Measurements from ENCODE around the gene ZNF285. TPM values are rescaled to one million over a fixed set of nuclear protein-coding genes. Genes with fewer than 3 reads are reported as not detected.

The ZNF285 gene
- total RNA-seq (2021) (3.0 and 3.5 TPM in 2 replicates), Bru-seq, nascent RNA (percentile 35 among the genes with signal in this experiment), BruChase-seq, experiment 1, labeled RNA remaining after a 2-hour chase (percentile 55 among the genes with signal in this experiment), BruChase-seq, experiment 2, labeled RNA remaining after a 6-hour chase (percentile 33 among the genes with signal in this experiment)
- long read RNA-seq, full-length matches to known transcripts: 2 of 3 reads
- long read RNA-seq, partial matches to known transcripts: 0 of 3 reads
- long read RNA-seq, other reads (novel, unspliced or antisense): 1 of 3 reads

GRCh38 chr19:44401139-44402115 lies at the start of gene ZNF285:
Gene ZNF285, minus strand, starts transcription at chr19:44401608. Its CDS starts 4,395 bp downstream, at chr19:44397213.
- ChIA-PET POLR2A (ENCODE audit: unreplicated experiment) (no interaction called here), CTCF (no interaction called here)
- TF ChIP-seq, protein P1, sequence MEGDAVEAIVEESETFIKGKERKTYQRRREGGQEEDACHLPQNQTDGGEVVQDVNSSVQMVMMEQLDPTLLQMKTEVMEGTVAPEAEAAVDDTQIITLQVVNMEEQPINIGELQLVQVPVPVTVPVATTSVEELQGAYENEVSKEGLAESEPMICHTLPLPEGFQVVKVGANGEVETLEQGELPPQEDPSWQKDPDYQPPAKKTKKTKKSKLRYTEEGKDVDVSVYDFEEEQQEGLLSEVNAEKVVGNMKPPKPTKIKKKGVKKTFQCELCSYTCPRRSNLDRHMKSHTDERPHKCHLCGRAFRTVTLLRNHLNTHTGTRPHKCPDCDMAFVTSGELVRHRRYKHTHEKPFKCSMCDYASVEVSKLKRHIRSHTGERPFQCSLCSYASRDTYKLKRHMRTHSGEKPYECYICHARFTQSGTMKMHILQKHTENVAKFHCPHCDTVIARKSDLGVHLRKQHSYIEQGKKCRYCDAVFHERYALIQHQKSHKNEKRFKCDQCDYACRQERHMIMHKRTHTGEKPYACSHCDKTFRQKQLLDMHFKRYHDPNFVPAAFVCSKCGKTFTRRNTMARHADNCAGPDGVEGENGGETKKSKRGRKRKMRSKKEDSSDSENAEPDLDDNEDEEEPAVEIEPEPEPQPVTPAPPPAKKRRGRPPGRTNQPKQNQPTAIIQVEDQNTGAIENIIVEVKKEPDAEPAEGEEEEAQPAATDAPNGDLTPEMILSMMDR (conservative IDR thresholded peaks at IDR 0.05): no peak
- no peak for TF ChIP-seq EZH2 (IDR thresholded peaks at IDR 0.05; ENCODE audit: low read depth)
- H3K9me2 ChIP-seq (ENCODE audit: insufficient read depth): no peaks in the 10 kb centered on the region
- H3K9me3 ChIP-seq (ENCODE audit: insufficient read depth, low read depth): peaks cover 19% of the 10 kb centered on the region
- no peaks in the 10 kb centered on the region for H3K36me3 ChIP-seq (ENCODE audit: low read depth)
- H3K4me2 ChIP-seq: peak within 1 kb of the TSS; percentile 84
- intact Hi-C loops (cut with micrococcal nuclease; ENCODE audit: unreplicated experiment): loop anchor here (5.0 to 10.0 kb wide), 2 partner anchors 47 to 194 kb away; partner anchors contain the start of gene ZNF112
- no peak within 1 kb of the TSS for H3K27ac ChIP-seq
- no peaks in the 10 kb centered on the region for H3F3A ChIP-seq (ENCODE audit: insufficient read depth, low read depth)
- peaks cover 4% of the 10 kb centered on the region; the same call in 1 of the 2 replicates for H3K4me1 ChIP-seq (replicated peaks; ENCODE audit: insufficient read depth)
- peak within 1 kb of the TSS; percentile 78 for H3K4me3 ChIP-seq
- TSS peak; percentile 76 for BruUV-seq (replicated peaks)
- peak; percentile 88 to 95 for DNase-seq
- H4K20me1 ChIP-seq (ENCODE audit: insufficient read depth): no peaks in the 10 kb centered on the region
- no peaks in the 10 kb centered on the region for H3K79me2 ChIP-seq (ENCODE audit: low read depth)
- peaks cover 7% of the 10 kb centered on the region; the same call in 1 of the 2 replicates for H3K27me3 ChIP-seq (ENCODE audit: insufficient read depth, low read depth)
- peak within 1 kb of the TSS; percentile 94 for H2AFZ ChIP-seq

DNA sequence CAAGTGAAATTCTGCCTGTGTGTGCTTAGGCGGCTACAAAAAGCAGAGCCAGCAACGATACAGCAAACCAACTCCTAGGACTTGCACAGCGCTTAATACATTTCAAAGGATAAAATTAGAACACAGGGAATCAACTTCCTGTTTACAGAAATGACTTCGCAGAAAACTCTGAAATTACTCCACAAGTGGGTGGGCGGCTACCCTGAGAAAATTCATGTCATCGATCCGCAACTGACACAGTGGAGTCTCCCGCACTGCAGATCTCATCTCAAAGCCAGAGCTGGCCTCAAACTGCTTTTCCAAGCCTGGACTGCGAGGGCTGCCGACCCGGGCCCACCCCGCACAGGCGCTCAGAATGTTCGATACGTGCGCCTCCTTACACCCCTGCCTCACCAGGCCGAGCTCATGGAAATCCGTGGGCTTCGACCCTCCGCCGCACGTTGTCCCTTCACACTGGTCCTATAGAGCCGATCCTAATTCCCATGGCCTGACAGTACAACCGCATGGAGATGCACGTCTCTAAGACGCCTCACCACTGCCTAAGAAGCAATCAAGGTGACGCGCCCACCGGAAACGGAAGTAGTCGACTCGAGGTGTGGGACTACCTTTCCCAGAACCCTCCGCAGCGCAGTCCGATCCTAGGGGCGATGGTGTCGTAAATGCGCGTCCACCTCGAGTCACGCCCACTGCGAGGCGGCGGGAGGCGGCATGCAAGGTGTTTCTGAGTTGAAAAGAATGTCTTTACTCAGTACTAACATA lies 46.7 kb upstream of the ZNF285 start, which contains the start of gene ZNF229:
ZNF229 (minus strand) TSS at position 557 of the 759 bp plus-strand sequence. CDS start 5,625 bp downstream, outside the sequence.
- no TSS peak for BruUV-seq (replicated peaks)
- H3K27me3 ChIP-seq (ENCODE audit: insufficient read depth, low read depth): peaks cover 32% of the 10 kb centered on the region
- H3K4me2 ChIP-seq: peak within 1 kb of the TSS; percentile 92
- peaks cover 45% of the 10 kb centered on the region for H3K36me3 ChIP-seq (ENCODE audit: low read depth)
- no peaks in the 10 kb centered on the region for H3K9me2 ChIP-seq (ENCODE audit: insufficient read depth)
- peaks cover 16% of the 10 kb centered on the region; the same call in 1 of the 2 replicates for H3K79me2 ChIP-seq (ENCODE audit: low read depth)
- TF ChIP-seq, protein P1 (conservative IDR thresholded peaks at IDR 0.05): no peak
- no peak for TF ChIP-seq EZH2 (IDR thresholded peaks at IDR 0.05; ENCODE audit: low read depth)
- H3K4me1 ChIP-seq (replicated peaks; ENCODE audit: insufficient read depth): peaks cover 15% of the 10 kb centered on the region
- H4K20me1 ChIP-seq (ENCODE audit: insufficient read depth): no peaks in the 10 kb centered on the region
- intact Hi-C loops (cut with micrococcal nuclease; ENCODE audit: unreplicated experiment): no loop called here
- peak within 1 kb of the TSS; percentile 91 for H2AFZ ChIP-seq
- peak within 1 kb of the TSS; percentile 64 for H3K4me3 ChIP-seq
- no peaks in the 10 kb centered on the region for H3F3A ChIP-seq (ENCODE audit: insufficient read depth, low read depth)
- CTCF ChIA-PET: no interaction called here
- POLR2A ChIA-PET (ENCODE audit: unreplicated experiment): interaction anchor here (0.6 kb wide), 1 partner anchor 188 kb away, joined by 6 read pairs; no protein-coding TSS in a partner anchor
- H3K9me3 ChIP-seq (ENCODE audit: insufficient read depth, low read depth): peaks cover 56% of the 10 kb centered on the region; the same call in 1 of the 2 replicates
- peak within 1 kb of the TSS; percentile 48 for H3K27ac ChIP-seq
- peak; percentile 89 to 96 for DNase-seq

DNA sequence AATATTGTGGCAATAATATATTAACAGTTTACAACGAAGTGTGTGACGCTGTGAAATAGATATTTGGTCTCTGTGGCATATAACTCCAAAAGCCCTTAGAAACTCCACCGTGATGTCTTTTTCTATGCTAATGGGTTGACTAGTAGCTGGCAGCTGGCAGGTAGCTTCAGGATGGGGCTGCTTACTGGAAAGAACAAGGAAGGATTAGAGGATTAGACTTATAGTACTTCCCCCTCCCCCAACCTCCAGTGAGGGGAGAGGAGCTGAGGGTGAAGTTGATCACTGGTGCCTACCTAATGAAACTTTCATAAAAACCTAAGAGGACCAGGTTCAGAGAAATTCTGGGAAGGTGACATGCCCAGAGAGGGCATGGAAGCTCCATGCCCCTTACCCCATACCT lies 37.0 kb upstream of the ZNF285 start:
- Histone ChIP-seq H3K27ac (no peak overlapping the region), H3K79me2 (ENCODE audit: low read depth) (no peaks in the 10 kb centered on the region), H4K20me1 (ENCODE audit: insufficient read depth) (no peaks in the 10 kb centered on the region), H3K4me2 (no peak overlapping the region), H3K4me3 (no peak overlapping the region), H2AFZ (no peak overlapping the region), H3K9me3 (ENCODE audit: insufficient read depth, low read depth) (peaks cover 34% of the 10 kb centered on the region), H3F3A (ENCODE audit: insufficient read depth, low read depth) (no peaks in the 10 kb centered on the region), H3K27me3 (ENCODE audit: insufficient read depth, low read depth) (no peaks in the 10 kb centered on the region), H3K9me2 (ENCODE audit: insufficient read depth) (no peaks in the 10 kb centered on the region), H3K36me3 (ENCODE audit: low read depth) (peaks cover 60% of the 10 kb centered on the region), H3K4me1 (replicated peaks; ENCODE audit: insufficient read depth) (no peaks in the 10 kb centered on the region)
- ChIA-PET CTCF (no interaction called here), POLR2A (ENCODE audit: unreplicated experiment) (no interaction called here)
- intact Hi-C loops (cut with micrococcal nuclease; ENCODE audit: unreplicated experiment): no loop called here
- no TSS peak for BruUV-seq (replicated peaks)
- DNase-seq: no peak
- no peak for TF ChIP-seq EZH2 (IDR thresholded peaks at IDR 0.05; ENCODE audit: low read depth)
- TF ChIP-seq, protein P1 (conservative IDR thresholded peaks at IDR 0.05): no peak

All from PC-9 (cell line).